ENCODE measurements around the gene SLC6A8.

SLC6A8 gene

DNA sequence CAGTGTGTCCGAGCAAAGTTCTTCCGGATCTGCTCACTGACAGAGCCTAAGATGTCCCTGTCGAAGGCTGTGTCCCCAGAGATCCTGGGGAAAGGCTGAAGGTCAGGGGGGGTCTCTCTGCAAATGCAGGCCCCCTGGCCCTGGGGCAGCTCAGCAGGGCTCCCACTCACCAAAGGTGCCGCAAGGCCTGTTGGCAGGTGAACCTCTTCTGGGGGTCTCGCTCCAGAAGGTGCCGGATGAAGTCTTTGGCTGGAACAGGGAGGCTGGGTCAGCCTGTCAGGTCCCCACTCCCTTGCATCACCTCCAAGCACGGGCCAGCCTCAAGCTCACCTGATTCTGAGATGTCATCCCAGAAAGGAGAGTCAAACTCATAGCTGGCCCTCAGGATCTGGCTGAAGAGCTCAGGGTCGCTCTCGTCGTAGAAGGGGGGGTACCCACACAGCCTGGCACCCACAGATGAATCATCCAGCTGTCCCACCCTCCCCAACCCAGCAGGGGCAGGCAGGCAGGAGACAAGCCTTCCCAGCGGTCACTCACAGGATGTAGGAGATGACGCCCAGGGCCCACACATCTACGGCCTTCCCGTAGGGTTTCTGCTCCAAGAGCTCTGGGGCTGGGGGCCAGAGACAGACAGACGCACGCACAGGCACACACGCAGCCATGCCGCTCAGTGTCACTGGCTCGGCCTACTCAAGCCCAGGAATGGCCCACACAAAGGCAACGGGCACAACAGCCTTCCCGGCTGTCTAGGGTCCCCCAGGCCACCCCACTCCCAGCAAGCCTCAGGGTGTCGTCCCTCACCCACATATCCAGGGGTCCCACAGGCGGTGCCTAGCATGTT, 16.8 kb upstream of the SLC6A8 start:
- DNase-seq (ENCODE audit: low spot score): peak; percentile 54
- Histone ChIP-seq H3K27ac (no peak overlapping the region), H3K4me3 (no peak overlapping the region)
- TF ChIP-seq, protein P1, sequence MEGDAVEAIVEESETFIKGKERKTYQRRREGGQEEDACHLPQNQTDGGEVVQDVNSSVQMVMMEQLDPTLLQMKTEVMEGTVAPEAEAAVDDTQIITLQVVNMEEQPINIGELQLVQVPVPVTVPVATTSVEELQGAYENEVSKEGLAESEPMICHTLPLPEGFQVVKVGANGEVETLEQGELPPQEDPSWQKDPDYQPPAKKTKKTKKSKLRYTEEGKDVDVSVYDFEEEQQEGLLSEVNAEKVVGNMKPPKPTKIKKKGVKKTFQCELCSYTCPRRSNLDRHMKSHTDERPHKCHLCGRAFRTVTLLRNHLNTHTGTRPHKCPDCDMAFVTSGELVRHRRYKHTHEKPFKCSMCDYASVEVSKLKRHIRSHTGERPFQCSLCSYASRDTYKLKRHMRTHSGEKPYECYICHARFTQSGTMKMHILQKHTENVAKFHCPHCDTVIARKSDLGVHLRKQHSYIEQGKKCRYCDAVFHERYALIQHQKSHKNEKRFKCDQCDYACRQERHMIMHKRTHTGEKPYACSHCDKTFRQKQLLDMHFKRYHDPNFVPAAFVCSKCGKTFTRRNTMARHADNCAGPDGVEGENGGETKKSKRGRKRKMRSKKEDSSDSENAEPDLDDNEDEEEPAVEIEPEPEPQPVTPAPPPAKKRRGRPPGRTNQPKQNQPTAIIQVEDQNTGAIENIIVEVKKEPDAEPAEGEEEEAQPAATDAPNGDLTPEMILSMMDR (IDR thresholded peaks at IDR 0.05): no peak

DNA sequence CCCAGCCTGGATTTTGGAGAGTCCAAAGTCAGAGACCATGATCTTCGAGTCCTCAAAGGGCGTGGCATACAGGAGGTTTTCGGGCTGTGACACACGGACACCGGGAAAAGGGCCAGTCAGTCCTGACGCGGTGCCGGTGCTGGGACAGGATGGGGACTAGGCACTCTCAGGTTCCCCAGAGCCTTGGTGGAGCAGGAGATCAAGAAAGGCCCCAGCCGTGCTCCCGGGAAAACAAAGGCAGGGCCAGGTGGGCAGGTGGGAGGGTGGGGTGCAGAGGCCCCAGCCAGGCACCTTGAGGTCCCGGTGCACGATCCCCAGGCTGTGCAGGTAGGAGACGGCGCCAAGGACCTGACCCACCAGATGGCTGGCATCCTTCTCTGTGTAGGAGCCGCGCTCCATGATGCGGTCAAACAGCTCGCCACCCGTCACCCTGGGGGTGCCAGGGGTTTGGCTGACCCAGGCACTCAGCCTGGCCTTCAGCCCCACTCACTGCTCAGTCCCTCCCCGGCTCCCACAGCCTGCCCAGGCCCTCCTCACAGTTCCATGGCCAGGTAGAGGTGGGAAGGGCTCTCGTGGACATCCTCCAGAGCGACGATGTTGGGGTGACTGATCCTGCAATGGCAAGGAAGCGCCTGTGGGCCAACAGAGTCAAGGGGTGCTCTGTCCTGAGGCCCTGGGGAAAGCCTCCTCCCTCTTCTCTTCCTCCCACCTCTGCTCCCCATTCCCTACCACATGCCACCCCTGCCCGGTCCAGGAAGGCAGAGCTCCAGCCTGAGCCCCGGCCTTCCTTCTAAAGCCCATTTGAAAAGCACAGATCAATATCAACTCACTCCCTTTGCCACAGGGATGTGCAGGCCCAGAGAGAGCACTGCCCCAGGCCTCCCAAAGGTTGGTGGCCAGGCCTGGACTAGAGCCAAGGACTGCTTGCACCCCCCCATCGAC, 15.9 kb upstream of the SLC6A8 start:
- DNase-seq (ENCODE audit: low spot score): peak; percentile 67

DNA sequence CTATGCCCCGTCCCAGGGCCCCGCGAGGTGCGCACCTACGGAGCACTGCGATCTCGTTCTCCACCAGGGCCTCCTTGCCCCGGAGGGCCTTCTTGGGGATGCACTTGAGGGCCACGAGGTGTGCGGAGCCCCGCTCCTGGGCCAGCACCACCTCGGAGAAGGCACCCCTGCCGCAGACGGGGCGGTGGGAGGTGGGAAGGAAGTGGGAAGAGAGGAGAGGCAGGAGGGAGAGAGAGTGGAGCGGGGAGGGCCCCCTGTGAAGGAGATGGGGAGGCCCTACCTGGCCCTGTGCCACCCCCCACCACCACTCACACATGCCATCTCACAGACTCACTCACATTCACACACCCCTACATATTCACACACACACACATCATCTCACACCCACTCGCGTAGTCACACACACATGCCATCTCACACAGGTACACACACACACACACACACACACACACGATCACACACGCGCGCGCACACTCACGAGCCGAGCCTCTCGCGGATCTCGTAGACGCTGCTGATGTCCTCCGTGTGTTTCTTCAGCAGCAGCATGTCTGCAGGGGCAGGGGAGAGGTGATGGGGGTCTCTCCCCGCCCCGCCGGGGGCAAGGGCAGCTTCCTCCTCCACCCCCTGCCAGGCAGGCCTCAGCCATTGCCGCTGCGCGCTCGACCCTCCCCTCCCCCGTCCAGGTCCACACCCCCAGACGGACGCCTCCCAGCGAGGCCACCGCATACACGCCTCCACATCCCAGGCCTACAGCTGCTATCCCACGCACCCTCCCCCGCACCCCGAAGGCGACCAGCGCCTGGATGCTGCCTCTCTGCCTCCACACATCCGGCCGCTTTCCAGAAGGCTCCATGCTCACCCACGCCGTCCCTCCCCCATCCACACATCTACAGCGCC, 14.9 kb upstream of the SLC6A8 start:
- Histone ChIP-seq H3K4me3 (peak overlapping the region; percentile 45), H3K27ac (no peak overlapping the region)
- TF ChIP-seq, protein P1 (IDR thresholded peaks at IDR 0.05): no peak
- peak; percentile 58 for DNase-seq (ENCODE audit: low spot score)

More for the DNA sequence above, 15.9 kb upstream of the SLC6A8 start:
- no peak overlapping the region for H3K4me3 ChIP-seq
- TF ChIP-seq, protein P1 (IDR thresholded peaks at IDR 0.05): no peak
- no peak overlapping the region for H3K27ac ChIP-seq

DNA sequence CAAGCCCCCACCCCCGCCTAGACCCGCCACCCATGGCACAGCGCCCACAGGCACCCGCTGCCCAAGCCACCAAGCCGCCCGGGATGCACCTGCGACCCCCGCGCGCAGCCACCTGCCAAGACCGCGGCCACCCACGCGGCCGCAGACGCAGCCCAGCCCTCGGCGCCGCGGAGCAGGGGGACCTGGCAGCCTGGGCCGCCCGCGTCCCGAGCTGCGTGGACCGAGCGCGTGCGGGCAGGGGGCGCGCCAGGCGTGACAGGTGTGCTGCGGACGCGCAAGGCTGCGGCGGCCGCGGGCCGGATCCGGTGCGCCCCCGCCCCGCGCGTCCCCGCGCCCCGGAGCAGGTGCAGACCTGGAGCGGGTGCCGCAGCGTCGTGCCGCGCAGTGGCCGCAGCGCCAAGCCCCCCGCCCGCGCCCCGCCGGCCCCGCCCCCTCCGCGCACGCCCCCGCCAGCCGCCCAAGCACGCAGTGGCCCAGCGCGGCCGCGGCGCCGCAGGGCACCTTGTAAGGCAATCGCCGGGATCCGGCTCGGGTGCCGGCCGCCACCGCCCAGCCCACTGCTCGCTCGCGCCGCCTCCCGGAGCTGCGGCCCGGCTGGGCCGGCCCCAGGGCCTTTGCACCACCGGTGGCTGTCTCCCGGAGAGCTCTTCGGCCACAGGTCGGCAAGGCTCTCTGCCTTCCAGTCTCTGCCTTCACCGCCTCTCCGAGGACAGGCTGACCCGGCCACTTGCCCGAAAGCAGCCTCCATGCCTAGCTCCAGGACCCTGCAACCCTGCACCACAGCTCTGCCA, 14.1 kb upstream of the SLC6A8 start, which contains the start of gene PNCK:
PNCK (minus strand) TSS at position 386 of the 791 bp plus-strand sequence. CDS start 737 bp downstream, outside the sequence.
- TF ChIP-seq, protein P1 (IDR thresholded peaks at IDR 0.05): no peak
- Histone ChIP-seq H3K4me3 (peak within 1 kb of the TSS; percentile 45), H3K27ac (no peak within 1 kb of the TSS)
- peak; percentile 58 for DNase-seq (ENCODE audit: low spot score)

DNA sequence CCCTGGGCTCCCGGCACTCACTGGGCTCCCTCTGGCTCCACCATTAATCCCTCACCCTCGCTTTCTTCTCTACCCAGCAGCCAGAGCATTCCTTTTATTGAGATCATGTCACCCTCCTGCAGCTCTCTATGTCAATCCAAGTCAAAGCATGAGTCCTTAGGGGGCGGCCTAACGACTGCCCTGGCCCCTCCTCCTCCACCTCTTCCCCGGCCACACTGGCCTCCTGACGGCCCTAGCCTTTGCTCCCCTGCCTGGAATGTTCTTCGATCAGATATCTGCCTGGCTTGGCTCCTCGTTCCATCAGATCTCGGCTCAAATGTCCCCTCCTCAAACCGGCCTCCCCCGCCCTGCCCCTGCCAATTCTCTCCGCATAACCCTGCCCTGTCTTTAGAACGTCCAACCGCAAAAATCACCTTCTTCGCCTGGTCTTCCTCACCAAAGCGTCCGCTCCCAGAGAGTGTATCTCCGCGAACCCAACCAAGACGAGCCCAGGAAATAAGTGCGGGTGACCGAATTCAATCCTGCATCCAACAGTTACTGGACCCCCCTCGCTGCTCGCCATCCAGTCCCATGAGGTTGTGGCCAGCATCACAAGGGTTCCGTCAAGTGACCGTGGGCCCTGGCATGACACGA, 13.4 kb upstream of the SLC6A8 start:
- TF ChIP-seq, protein P1 (IDR thresholded peaks at IDR 0.05): no peak
- Histone ChIP-seq H3K4me3 (no peak overlapping the region), H3K27ac (no peak overlapping the region)
- peak; percentile 28 for DNase-seq (ENCODE audit: low spot score)
